ENCODE data around the gene TCERG1L. TPM values are rescaled to one million over a fixed set of nuclear protein-coding genes. Genes with fewer than 3 reads are reported as not detected.

The TCERG1L gene
- total RNA-seq, 6 experiments from 2014 or later: not detected

DNA sequence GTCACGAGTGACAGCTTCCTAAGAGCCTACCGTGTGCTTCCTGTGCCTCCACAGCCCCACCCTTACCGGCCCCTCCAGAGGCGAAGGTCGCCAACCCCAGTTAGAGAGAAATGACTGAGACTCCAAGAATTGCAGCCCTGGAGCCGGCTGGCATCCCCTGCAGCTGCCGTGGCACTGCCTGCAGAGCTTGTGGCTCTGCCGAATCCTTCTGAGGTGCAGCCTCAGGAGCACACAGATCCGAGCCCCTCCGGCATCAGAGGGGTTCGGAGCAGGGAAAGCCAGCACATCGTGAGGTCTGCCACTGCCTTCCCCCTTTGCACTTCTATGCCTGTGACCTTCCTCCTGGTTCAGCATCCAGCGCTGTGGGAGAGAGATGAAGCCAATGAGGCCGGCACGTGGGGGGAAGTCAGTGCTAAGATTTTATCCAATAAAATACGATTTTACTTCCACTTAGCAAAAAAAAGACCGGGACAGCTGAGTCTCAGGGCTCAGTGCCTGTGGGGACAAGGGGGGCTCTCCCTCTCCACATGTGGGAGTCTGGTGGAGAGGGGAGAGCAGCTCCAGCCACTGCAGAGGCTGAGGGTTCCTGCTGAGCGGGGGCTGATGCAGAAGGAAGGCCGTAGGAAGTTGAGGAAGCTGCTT lies 80.1 kb downstream of the TCERG1L start:
- DNase-seq: peak in 1 of 3 donors; percentile 11
- intact Hi-C loops (cut with DNase I): no loop called here
- Histone ChIP-seq H3K36me3 (no peaks in the 10 kb centered on the region), H3K9me3 (no peaks in the 10 kb centered on the region), H3K27ac (no peak overlapping the region), H3K4me1 (no peaks in the 10 kb centered on the region), H3K27me3 (no peaks in the 10 kb centered on the region), H3K4me3 (no peak overlapping the region)
- no peak for TF ChIP-seq POLR2A (IDR thresholded peaks at IDR 0.05)
- TF ChIP-seq, protein P1, sequence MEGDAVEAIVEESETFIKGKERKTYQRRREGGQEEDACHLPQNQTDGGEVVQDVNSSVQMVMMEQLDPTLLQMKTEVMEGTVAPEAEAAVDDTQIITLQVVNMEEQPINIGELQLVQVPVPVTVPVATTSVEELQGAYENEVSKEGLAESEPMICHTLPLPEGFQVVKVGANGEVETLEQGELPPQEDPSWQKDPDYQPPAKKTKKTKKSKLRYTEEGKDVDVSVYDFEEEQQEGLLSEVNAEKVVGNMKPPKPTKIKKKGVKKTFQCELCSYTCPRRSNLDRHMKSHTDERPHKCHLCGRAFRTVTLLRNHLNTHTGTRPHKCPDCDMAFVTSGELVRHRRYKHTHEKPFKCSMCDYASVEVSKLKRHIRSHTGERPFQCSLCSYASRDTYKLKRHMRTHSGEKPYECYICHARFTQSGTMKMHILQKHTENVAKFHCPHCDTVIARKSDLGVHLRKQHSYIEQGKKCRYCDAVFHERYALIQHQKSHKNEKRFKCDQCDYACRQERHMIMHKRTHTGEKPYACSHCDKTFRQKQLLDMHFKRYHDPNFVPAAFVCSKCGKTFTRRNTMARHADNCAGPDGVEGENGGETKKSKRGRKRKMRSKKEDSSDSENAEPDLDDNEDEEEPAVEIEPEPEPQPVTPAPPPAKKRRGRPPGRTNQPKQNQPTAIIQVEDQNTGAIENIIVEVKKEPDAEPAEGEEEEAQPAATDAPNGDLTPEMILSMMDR (IDR thresholded peaks at IDR 0.05): no peak
- 30% methylated on average over 7 of the region's 19 CpGs for WGBS (ENCODE audit: insufficient coverage, low coverage, low lambda C conversion rate, missing lambda C conversion rate)
- ATAC-seq: peak in 1 of 4 donors; percentile 9

DNA sequence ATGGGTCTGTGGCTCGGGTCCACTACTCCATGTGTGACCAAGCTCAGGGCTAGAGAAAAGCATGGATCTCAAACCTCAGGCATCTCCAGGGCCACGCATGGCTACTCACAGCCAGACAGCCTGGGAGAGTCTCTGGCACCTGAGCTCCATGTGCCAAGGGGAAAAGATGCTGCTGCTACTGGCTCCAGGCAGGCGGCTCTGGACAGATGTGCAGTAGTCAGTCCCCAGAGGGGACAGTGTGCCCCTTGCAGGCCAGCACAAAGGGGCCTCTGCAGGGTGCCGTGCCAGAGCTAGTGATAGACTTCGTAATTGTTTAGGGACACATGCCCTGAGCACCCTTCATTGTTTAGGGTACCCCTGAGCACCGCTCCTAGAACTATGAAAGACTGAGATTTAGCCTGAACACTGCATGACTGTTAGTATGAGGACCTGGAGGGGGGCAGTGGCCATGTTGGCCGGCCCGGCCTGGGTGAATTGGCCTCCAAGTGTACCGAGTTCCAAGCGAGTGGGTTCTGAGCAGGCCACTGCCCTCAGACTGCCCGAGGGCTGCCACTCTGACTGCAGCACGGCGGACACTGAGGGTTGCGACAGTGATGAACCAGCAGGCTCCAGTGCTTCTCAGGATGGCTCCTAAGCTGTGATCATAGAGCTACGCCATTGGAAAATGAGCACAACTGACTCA lies 80.7 kb downstream of the TCERG1L start:
- intact Hi-C loops (cut with DNase I): no loop called here

DNA sequence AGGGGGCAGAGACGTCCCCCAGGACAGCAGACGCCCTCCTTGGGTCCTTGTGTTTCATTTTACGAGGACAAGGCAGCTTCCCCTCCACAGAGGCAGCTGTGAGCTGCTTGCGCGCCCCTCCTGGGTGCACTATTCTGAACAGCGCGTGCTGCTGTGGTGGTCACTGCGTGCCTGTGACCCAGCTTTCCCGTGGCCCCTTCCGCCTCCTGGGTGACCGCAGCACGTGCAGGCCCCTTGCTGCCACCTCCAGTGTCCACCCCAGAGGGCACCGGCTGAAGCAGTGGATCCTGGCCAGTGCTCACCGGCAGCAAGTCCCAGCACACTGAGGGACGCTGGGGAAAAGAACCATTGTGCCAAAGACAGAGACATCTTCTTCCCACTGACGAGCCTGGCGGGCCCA lies 81.4 kb downstream of the TCERG1L start:
- DNase-seq (peak in 1 of 3 donors; percentile 21), ATAC-seq (no peak)

More for the DNA sequence above, 80.7 kb downstream of the TCERG1L start:
- Histone ChIP-seq H3K9me3 (no peaks in the 10 kb centered on the region), H3K4me3 (no peak overlapping the region), H3K27ac (no peak overlapping the region), H3K36me3 (no peaks in the 10 kb centered on the region), H3K4me1 (no peaks in the 10 kb centered on the region), H3K27me3 (no peaks in the 10 kb centered on the region)
- DNase-seq (peak in 1 of 3 donors; percentile 22), ATAC-seq (no peak)
- TF ChIP-seq, protein P1 (IDR thresholded peaks at IDR 0.05): no peak
- TF ChIP-seq POLR2A (IDR thresholded peaks at IDR 0.05): no peak
- 38% methylated on average over 2 of the region's 15 CpGs for WGBS (ENCODE audit: insufficient coverage, low coverage, low lambda C conversion rate, missing lambda C conversion rate)

DNA sequence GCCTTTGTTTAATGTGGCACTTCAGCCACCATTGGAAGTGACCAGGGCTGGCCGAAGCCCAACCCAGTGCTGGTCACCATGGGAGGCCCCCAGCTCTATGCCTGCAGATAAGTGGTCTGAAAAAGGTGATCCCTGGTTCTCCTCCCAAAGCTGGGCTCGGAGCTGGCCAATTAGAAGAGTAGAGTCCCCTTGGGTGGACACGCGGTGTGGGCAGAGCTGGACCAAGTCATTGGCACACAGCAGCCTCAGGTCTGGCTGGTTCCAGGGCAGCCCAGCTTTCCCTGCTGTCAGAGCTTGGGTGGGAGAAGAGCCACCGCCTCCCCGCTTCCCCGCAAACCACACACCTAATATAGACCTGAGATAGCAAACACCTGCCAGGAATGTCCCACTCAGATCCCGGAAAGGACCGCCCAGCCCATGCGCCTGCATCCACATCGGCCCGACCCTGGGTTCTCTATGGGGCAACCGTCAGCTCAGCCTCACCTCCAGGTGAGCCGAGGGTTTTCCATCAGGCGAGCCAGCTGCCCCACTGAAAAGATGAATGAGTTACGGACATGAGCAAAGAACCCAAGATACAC lies 84.3 kb downstream of the TCERG1L start:
- Histone ChIP-seq H3K4me3 (no peak overlapping the region), H3K36me3 (no peaks in the 10 kb centered on the region), H3K27me3 (no peaks in the 10 kb centered on the region), H3K4me1 (no peaks in the 10 kb centered on the region), H3K27ac (no peak overlapping the region), H3K9me3 (no peaks in the 10 kb centered on the region)
- WGBS (ENCODE audit: insufficient coverage, low coverage, low lambda C conversion rate, missing lambda C conversion rate): 56% methylated on average over 4 of the region's 16 CpGs
- intact Hi-C loops (cut with DNase I): no loop called here
- peak in 1 of 3 donors; percentile 45 for DNase-seq
- TF ChIP-seq, protein P1 (IDR thresholded peaks at IDR 0.05): no peak
- no peak for TF ChIP-seq POLR2A (IDR thresholded peaks at IDR 0.05)
- no peak for ATAC-seq

More for the DNA sequence above, 81.4 kb downstream of the TCERG1L start:
- intact Hi-C loops (cut with DNase I): no loop called here
- Histone ChIP-seq H3K27me3 (no peaks in the 10 kb centered on the region), H3K36me3 (no peaks in the 10 kb centered on the region), H3K4me3 (no peak overlapping the region), H3K9me3 (no peaks in the 10 kb centered on the region), H3K27ac (no peak overlapping the region), H3K4me1 (no peaks in the 10 kb centered on the region)
- TF ChIP-seq, protein P1 (IDR thresholded peaks at IDR 0.05): no peak
- no peak for TF ChIP-seq POLR2A (IDR thresholded peaks at IDR 0.05)
- WGBS (ENCODE audit: insufficient coverage, low coverage, low lambda C conversion rate, missing lambda C conversion rate): 67% methylated on average over 1 of the region's 17 CpGs
